ELR (cell line): ENCODE data around the gene AIP.
A peak's percentile ranks its signal among the peaks of the same experiment; 100 is the strongest.
"Not testable (repeated sequence)": the region's sequence is repeated elsewhere in the genome, so short reads cannot be mapped to it uniquely, and the experiment has no call there.

Source experiments
- DNase-seq: peaks from one replicate; pipeline ENCODE4 v3.0.0-alpha.2; 2015; ENCODE audit warnings: low read depth

The AIP gene

GRCh38 chr11:67468759-67469507 is 13.9 kb upstream of the AIP start, which contains the start of gene TMEM134:
Gene TMEM134 (minus strand): TSS chr11:67469251. CDS start chr11:67469192, 59 bp downstream.
- DNase-seq: peak; percentile 92

GRCh38 chr11:67469508-67469811 is 13.4 kb upstream of the AIP start:
- DNase-seq: no peak

GRCh38 chr11:67470337-67471002 is 12.4 kb upstream of the AIP start:
- no peak for DNase-seq

DNA sequence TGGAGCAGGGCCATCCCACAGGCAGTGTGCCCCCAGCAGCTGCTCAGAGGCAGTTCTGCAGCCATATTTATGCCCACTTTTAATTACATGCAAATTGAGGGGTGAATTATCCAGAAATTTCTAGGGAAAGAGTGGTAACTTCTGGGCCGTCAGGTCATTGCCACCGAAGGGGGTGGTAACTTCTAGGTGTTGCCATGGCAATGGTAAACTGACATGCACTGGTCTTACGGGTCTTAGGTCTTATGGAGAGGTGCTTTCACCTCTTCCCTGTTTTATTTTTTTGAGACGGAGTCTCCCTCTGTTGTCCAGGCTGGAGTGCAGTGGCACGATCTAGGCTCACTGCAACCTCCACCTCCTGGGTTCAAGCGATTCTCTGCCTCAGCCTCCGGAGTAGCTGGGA is 9.9 kb upstream of the AIP start:
- DNase-seq: no peak

- DNase-seq: not testable (repeated sequence)
Measured at GRCh38 chr11:67476692-67477091, 6.1 kb upstream of the AIP start.

DNA sequence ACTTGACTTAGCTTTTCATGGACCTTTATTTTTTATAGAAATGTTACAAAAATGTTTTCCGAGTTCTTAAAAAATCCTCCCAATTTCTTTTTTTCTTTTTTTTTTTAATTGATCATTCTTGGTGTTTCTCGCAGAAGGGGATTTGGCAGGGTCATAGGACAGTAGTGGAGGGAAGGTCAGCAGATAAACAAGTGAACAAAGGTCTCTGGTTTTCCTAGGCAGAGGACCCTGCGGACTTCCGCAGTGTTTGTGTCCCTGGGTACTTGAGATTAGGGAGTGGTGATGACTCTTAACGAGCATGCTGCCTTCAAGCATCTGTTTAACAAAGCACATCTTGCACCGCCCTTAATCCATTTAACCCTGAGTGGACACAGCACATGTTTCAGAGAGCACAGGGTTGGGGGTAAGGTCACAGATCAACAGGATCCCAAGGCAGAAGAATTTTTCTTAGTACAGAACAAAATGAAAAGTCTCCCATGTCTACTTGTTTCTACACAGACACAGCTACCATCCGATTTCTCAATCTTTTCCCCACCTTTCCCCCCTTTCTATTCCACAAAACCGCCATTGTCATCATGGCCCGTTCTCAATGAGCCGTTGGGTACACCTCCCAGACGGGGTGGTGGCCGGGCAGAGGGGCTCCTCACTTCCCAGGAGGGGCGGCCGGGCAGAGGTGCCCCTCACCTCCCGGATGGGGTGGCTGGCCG is 5.3 kb upstream of the AIP start:
- not testable (repeated sequence) for DNase-seq

DNA sequence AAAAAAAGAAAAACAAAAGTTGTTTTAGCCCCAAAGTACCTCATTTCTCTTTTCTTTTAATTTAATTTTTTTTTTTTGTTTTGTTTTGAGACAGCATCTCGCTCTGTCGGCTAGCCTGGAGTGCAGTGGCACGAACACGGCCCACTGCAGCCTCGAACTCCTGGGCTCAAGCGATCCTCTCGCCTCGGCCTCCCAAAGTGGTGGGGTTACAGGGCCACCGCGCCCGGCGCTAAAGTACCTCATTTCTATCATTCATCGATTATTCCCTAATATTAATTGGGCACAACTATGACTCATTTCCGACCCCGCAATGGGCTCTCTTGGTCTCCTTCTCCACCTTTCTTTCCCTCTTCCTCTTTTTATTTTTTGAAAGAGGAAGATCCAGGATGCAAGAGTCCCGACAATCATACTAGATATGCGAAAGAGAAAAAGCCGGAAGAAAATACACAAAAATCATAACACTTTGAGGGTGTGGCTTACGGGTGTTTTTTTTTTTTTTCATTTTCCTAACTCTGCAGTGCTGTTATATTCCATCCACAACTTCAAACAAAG is 475 bp upstream of the AIP start:
- DNase-seq: no peak

GRCh38 chr11:67483831-67484665 is 1.2 kb downstream of the AIP start:
- DNase-seq: no peak

DNA sequence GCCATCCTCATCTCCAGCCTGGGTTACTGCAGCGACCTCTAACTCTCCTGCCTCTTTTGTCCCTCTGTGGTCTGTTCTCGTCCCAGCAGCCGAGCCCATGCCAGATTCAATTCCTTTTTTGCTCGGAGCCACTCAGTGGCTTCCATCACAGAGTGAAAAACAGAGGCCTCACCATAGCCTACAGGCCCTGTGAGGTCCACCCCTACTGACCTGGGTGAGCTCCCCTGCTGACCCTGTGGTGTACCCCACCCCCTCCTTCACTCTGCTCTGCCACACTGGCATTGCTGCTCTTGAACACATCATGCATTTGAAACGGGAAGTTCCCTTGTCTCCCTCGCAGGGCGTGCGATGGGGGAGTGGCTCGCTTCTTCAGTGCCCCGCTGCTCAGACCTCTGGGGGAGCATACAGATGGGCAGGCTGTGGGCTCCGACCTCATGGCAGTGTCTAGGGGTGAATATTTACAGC is 2.1 kb downstream of the AIP start:
- no peak for DNase-seq

- not testable (repeated sequence) for DNase-seq
Measured at GRCh38 chr11:67485873-67486361, 3.1 kb downstream of the AIP start.

- no peak for DNase-seq
Measured at GRCh38 chr11:67486481-67487195, 3.8 kb downstream of the AIP start.

DNA sequence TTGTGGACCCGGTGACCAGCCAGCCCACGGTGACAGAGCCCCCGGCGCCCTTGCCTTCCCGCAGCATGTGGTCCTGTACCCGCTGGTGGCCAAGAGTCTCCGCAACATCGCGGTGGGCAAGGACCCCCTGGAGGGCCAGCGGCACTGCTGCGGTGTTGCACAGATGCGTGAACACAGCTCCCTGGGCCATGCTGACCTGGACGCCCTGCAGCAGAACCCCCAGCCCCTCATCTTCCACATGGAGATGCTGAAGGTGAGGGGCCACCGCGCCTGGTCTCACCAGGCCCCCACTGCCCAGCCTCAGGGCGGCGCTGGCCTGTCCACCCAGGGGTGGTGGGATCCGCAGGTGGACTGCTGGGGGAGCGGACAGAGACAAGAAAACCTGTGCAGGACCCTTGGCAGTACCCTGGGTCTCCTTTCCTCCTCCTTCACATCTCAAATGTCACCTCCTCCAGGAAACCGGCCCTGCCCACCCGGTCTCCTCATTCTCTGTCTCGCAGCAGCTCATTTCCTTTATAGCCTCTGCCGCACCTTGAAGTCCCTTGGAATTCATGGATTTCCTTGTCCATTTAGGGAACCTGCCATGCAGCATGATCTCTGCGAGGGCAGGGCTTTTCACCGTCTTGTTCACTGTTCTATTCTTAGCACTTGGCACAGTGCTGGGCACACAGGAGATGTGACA is 6.5 kb downstream of the AIP start:
- DNase-seq: no peak

DNA sequence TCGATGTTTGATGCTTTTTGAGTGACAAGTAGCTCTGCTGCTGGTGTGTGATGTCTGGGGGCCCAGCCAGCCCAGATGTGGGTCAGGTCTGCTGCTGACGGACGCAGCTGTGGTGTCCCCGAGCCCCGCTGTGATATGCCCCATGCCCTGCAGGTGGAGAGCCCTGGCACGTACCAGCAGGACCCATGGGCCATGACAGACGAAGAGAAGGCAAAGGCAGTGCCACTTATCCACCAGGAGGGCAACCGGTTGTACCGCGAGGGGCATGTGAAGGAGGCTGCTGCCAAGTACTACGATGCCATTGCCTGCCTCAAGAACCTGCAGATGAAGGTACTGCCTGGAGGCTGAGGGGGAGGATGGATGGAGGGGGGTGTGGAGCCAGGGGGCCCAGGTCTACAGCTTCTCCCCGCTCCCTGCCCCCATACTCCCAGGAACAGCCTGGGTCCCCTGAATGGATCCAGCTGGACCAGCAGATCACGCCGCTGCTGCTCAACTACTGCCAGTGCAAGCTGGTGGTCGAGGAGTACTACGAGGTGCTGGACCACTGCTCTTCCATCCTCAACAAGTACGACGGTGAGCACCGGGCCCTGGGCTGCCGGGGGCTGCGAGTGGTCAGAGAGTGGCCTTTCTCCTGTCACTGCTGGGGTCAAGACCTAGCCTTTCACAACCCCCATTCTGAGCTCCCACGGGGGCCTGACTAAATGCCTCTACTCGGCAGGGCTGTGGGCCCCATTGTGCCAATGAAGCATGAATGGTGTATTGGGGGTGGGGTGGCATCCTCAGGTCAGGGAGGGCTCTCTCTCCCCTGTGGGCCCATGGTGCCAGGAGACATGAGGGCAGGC is 7.3 kb downstream of the AIP start:
- no peak for DNase-seq

DNA sequence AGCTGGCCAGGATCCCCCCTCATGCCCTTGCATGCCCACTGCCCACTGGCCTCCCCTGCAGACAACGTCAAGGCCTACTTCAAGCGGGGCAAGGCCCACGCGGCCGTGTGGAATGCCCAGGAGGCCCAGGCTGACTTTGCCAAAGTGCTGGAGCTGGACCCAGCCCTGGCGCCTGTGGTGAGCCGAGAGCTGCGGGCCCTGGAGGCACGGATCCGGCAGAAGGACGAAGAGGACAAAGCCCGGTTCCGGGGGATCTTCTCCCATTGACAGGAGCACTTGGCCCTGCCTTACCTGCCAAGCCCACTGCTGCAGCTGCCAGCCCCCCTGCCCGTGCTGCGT is 7.9 kb downstream of the AIP start:
- no peak for DNase-seq

DNA sequence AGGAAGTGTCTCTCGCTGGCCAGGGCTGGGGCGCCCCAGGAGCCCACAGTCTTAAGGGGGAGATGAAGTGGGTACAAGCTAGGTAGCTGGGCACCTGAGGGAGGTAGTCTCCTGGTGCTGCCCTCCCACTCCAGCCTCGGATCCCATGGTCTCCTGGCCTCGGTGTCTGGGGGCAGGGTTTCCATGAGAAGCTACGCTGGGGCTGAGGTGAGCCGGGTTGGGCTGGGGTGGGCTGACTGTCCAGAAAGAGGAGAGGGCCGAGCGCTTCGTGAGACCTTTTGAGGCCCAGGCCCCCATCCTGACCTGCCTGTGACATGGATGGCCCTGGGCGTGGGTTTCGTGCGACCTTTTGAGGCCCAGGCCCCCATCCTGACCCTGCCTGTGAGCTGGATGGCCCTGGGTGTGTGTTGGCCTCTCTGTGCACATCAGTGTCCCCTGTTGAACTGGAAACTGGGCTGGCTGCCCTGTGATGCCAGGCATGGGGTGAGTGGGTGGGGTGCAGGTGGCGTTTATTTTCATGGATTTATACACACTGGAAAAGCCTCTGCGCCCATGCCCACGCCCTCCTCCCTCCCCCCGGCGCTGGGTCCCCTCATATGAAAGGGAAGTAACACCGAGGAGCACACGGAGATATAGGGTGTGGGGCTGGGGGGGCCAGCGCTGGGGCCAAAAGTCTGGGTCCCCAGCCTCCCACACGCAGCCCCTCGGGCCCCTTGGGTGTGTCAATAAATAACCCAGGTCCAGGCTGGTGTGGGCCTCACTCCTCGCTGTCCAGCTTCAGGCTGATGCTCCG is 8.6 kb downstream of the AIP start:
- DNase-seq: no peak

GRCh38 chr11:67492069-67492727 is 9.4 kb downstream of the AIP start:
- DNase-seq: no peak

DNA sequence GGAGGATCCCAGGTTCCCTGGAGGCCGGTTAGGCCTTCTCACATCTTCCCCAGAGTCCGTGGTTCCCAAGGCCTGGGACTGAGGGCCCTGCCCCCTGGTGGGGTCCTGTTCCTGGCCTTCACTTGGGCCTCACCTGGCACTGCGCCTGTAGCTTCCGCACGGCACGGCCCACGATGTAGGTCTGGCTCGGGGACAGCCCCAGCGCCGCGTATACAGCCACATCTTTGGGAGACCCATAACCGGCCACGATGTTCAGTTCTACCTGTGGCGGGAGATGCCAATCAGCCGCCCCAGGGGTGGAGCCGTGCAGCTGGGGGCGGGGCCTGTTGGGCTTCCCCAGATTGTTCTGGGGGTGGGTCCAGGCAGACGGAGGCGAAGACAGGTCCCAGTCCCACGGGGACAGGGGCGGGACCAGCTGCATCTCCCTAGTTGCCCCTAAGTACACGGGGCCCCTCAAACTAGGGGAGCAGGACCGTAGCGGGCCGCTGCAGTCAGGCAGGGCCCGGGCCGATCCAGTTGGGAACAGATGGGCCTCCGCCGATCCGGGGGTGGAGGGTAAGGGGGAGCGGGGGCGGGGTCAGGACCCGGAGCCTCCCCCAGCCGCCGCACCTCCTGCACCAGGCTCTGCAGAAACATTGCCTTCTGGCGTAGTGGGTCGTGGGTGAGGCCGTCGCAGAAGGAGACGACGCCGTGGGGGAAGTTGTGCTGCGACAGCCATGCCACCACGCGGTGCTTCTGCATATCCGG is 10.1 kb downstream of the AIP start:
- DNase-seq: no peak
